NCI-H1417 treated with DMSO at 0.1 percent for 48 hours (cell line): Measurements from ENCODE around the gene ATP10A.
"Not testable (repeated sequence)": the region's sequence is repeated elsewhere in the genome, so short reads cannot be mapped to it uniquely, and the experiment has no call there.

Source experiments
- DNase-seq: peaks from one replicate; lab custom pipeline; 2025; lab: John Stamatoyannopoulos, UW

ATP10A gene

DNA sequence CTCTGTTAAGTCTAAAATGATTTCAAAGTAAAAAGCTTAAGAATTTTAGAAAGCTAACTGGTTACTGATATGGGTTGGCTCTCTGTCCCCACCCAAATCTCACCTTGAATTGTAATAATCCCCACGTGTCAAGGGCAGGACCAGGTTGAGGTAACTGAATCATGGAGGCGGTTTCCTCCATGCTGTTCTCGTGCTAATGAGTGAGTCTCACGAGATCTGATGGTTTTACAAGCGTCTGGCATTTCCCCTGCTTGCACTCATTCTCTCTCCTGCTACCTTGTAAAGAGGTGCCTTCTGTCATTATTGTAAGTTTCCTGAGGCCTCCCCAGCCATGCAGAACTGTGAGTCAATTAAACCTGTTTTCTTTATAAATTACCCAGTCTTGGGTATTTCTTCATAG is 7.1 kb downstream of the ATP10A start:
- DNase-seq = not testable (repeated sequence)

DNA sequence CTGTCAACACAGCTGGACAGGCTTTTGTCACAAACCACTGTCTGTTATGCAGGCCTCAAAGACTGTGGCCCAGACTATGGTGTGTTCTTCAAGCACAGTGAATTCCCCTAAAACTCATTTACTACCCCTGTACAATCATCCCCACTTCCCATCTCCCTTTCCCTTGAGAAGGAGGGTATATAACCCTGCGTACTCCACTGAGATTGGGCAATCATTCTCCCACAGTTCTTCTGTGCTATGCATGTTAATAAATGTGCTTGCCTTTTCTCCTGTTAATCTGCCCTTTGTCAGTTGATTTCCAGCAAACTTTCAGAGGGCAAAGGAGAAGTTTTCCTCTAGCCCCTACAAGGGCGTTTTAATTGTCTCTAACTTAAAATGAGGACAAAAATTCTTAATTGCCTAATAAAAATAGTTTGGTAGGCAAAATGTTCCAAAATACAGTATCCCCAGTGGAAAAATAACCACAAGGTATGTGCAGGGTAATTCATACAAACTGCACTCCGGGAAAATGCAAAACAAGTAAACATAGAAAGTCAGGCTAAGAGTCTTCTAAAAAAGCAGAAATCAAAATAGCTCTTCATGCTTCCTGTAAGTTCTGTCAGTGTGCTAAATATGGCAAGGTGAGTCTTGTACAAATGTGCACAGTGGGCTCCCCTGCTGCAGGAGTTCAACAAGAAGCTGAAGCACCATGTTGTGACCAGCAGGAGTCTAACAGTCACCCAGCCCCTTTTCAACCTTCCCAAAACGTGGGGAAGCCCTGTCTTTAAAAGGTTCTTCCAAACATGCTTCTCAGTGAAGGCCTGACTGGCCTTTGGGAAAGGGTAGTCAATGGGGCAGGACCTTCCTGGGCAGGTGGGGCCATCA is 10.2 kb downstream of the ATP10A start:
- no peak for DNase-seq

DNA sequence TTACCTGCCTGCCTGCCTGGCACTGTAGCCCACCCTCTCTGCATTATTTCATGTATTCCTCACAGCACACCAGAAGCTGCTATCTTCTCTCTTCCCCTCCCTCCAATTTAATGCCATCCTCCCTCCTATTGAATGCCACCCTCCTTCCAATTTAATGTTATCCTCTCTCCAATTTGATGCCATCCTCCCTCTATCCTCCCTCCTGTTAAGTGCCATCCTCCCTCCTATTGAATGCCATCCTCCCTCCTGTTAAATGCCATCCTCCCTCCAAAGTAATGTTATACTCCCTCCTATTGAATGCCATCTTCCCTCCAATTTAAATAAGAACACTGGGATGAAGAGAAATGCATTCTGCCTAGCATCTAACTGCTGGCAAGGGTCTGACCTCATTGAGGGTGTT is 11.1 kb downstream of the ATP10A start:
- DNase-seq = no peak

DNA sequence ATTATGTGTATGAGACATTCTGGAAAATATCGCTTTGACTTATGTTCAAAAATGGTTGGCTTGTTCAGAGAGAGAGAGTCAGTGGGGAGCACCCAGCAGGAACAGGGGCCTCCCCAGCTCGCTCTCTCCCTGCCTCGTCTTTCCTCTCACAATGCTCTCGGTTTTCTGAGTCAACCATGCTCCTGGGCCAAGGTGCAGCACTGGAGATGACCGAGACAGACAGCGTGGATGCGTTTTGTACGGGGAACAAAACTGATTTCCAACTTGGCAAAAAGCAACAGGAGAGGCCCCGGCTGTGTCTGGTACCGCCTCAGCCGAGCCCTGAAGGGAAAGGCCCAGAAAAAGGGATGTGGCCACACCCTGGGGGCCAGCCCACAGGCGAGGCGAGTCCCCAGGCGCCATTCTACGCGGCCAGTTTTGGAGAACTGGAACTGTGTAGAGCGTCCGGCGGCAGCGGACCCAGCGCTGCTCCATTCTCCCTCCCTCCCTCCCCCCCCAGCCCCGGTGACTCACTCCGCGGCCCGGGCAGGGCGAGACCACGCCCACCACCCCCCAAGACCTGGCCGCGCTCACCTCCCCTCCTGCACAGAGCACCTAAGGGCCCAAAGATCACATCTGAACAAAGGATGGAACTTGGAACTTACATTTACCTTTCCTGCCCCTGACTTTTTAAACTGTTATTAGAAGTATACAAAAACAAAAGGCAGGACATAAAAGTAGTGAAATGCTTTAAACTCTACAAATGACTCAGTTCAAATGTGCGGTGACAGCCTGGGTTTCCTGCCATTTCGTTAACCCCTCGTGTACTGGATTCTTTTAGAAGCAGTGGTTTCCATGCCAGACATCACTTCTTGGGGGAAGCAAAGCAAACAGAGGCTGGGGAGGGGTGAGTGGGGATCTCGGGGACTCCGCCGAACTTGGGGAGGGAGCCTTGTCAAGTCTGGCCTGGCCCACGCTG is 12.7 kb downstream of the ATP10A start:
- DNase-seq = no peak

DNA sequence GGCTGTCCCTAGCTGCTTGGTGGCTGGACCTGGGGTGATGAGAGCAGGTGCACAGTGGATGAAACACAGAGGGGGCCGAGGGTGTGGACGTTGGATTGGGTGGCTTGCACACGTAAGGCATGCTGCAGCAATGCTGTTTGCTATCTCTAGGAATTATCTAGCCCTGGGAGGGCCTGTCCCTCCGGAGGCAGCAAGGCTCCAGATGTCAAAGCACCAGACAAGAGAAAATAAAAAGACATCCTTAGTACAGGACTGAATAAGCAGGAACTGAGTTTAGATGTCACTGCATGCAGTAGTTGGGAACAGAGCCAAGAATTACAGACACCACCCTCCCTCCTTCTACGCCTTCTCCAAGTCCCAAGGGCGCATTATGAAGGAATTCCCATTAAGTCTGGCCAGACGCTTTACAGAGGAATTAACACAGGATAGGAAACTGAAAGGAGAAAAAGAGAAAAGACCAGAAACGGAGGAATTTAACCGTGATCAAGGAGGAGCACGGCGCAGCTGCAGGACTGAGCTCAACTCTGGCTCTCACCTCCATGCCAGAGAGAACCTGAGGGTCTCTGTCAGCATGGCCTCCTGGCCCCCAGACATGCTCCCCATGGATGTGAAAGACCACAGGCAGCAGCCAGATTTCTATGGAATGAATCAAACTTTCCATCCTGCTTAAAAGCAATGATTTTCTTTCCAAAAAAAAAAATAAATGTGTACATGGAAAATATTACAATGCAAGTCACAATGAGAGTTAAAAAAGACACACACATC is 13.8 kb downstream of the ATP10A start:
- no peak for DNase-seq

DNA sequence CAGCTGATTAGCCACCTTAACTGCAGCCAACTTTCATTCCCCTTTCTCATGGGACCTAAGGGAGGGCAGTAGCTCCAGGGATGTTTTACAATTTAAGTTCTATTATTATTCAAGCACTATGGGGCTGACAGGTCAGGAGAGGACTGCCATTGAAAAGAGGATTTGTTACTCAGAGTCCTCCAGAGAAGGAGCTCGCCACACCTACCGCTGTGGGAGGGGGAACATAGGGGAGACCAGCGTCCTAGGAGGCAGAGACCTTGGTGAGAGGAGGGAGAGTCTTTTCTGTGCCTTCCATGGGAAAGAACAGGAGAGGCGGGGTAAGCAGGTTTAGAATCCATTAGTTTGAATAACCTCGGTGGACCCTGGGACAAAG is 14.4 kb downstream of the ATP10A start:
- DNase-seq = no peak

DNA sequence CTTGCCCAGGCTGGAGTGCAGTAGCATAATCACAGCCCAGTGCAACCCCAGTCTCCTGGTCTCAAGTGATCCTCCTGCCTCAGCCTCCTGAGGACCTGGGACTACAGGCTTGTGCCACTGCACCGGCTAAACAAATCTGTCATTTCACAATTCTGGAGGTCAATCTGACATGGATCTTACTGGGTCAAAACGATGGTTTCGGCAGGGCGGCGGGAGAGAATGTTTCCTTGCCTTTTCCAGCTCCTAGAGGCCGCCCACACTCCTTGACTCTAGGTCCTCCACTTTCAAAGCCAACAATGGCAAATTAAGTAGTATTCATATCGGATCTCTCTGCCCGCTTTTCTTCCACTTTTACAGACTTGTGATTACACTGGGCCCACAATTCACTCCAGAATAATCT is 14.8 kb downstream of the ATP10A start:
- DNase-seq = no peak

DNA sequence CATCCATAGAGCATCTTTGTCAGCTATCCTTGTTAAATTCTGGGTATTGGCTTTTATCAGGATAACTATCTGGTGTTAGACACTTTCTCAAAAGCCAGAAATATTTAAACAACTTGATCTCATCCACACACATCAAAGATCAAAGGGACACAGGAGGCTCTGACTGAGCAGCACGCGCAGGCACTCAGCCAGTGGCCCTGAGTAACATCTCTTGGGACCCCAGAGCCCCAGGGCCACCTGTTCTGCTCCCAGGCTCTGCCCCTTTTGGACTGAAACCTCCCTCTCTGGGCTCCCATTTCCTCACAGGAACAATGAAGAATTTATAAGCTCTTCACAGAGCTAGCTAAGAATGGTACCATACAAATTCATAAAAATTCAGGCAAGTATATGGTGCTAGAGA is 16.1 kb downstream of the ATP10A start:
- no peak for DNase-seq

DNA sequence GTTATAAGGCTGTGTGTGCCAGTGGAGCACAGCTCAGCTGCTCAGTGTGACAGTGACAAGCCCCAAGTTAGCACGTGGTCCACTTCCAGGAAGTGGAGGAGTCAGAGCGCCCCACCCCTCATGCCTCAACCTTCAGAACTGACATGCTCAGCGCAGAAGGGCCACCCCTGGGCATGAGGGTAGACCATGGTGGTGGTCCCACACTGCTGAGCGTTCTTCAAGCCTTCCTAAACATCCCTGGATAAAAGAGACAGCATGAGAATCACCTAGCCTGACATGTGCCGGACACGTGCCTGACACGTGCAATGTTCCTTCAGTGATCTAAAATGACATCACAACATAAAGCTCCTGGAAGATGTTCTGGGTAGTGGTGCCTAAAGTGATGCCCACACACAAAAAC is 16.8 kb downstream of the ATP10A start:
- DNase-seq = no peak

DNA sequence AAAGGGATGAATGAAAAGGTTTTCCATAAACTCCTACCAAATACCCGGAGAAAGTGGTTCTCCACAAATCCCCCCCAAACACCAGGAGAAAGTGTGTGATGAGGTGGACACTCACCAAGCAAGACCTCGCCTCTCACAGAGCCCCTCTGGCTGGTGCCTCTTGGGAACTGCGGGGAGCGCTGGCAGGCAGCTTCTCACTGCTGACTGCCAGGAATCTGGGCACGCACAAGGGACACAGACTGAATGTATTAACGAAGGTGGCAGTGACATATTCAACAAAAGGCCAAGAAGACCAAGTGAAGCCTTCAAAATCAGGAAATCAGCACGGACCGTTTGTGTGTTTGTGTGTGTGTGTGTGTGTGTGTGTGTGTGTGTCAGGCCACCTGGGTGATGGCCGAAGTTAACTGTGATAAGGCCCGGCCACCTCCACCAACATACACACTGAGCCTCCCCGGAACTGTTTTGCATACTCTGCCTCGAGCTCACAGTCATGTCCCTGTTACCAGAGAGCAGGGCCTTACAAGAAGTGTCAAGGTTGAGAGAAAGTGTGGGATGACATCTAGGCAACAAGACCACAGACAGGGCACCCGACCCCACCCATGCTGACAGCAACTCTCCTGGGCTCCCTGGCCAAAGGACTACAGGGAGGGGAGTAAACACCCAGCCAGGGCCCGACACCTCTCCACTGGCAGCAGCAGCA is 18.0 kb downstream of the ATP10A start:
- no peak for DNase-seq

DNA sequence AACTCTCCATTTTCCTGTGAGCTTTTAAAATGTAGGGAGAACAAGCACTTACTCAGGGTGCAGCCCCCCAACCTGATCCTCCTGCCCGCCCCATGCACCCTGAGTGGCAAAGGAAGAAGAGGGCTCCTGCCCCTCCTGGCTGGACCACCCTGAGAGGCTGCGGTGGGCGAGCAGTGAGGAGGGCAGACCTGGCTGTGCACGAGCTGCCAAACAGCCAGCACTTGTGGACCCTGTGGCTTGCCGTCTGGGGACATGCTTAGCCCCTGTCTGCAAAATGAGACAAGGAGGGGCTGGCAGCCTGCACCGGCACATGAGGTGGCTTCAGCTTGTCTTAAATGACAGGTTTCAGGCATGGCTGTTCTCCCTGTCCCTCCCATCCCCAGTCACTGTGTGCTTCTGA is 18.6 kb downstream of the ATP10A start:
- no peak for DNase-seq

DNA sequence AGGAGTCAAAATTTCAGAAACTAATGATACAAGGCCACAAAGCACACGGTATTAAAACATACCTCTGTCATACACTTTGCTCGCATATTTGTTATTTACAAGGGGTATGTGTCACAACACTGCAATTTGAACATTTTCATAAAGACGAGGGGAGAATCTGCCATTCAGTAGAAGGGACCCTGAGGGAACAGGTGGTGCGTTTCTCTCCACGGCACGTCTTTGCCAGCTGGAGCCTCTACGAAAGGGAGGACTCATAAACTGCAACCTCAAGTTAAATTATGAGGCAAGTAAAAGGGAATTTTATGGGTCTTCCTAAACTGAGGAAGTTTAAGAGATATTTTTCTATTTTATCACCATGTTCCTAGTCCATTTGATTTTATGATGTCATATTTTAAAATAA is 19.1 kb downstream of the ATP10A start:
- DNase-seq = no peak

DNA sequence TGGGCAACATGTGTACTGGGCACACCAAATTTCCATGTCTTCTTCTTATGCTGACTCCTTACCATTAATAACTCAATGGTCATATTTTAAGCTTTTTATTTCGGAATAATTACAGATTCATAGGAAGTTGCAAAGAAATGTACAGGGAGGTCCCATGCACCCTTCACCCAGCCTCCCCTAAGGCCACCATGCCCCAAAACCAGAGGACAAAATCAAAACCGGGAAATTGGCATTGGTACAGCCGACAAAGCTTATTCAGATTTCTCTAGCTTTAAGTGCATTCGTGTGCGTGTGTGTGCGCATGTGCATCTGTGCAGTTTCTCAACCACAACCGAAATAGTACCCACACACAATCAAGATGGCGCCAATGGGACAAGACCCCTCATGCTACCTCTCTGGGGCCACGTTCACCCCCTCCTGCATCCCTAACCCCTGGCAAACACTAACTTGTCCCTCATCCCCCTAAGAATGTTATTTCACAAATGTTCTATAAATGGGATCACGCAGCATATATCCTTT is 23.4 kb downstream of the ATP10A start:
- no peak for DNase-seq

DNA sequence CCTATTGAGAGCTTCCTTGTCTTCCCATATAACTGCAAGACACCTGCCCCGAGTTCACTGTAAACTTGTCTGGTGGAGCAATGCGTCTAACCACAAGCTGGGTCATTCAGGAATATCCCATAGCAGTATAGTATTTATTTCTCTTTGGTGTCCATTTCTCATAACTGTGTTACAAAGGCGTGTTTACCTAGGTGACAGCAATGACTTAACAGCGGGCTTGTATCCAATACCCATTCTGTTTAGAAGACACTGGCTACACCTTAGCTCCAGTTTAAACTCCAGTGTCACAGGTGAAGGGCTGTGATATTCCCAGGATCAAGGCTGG is 24.3 kb downstream of the ATP10A start:
- DNase-seq = no peak

DNA sequence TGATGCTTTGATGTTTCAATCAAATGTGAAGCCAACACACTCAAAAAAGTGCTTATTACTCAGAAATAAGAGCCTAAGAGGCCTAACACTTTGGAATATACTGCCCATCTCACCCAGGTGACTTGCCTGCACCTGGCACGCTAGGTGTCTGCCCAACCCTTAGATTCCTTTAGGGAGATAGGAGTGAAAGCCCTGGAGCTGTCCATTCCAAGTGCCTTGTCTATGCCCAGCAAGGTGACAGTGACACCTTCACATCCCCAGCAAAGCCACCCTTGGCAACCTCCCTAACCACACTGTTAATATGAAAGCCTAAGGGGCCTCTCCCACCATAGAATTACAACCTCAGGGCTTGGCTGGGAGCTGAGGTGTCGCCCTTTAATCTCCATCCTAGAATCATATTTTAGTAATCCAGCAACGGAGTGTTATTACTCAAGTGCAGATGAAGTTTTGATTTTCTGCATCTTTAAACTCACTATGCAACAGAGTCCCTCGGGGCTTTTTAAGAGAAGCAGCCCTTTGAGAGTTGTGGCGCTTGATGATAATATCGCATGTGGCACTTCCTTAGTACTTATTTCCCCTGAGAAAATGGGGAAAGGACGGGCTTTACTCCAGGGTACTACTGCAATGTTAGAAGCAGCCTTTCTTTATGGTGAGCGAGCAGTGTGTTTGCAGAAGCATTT is 24.8 kb downstream of the ATP10A start:
- DNase-seq = no peak

DNA sequence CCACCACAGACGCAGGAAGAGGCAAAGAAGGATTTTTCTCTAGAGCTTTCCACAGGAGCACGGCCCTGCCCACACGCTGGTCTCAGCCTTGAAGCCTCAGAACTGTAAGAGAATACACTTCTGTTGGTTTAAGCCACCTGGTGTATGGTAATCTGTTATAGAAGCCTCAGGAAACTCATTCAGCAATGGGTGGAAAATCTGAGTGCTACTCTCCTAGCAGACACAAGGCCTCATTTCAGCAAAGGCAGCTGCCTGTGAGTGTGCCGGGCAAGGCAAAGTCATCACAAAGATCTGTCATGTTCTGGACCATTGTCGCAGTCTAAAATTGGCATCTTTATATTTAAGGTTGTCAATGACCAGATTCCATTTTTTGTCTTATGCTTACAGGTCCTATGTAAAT is 31.0 kb downstream of the ATP10A start:
- DNase-seq = no peak

DNA sequence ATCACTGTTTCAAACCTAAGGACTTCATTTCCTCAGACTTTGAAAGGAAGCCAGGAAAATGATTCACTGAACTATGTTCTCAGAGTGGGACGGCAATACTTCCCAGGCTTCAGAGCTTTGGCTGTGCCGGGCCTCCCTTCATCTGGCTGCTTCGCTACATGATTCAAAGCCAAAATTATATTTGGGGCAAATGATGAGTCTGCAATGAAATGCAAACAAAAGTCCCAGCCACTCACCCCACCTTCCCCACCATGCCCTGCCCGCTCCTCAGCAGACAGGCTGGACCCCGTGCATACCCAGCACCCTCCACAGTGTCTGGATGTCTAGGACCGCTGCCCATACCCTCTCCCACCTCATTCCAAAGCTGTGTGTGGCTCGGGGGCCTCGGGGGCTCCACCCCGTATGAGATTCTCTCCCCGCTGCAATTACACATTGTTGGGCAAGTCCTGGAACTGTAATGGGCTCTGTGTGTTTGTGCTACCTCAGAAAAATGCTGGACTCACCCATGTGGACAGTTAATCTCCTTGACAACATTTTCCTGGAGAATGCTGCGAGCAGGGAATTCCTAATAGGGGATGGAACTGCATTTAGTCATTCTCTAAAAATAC is 32.2 kb downstream of the ATP10A start:
- DNase-seq = no peak

DNA sequence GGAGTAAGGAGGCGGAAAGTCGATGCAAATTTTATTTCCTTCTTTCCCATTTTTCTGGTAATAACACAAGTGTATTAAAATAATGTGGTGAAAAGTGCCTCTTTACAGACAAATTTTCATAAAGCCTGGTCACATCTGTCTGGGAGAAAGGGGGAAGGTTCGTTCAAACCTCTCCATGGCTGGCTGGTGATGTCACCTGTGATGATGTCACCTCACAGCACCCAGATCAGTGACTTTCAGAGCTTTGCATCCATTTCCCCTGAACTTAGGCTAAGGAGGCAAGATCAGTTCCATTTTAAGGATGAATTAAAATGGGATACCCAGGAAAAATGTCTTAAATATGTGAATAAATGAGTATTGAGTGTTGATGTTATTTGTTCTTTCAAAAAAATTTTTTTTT is 34.1 kb downstream of the ATP10A start:
- no peak for DNase-seq

DNA sequence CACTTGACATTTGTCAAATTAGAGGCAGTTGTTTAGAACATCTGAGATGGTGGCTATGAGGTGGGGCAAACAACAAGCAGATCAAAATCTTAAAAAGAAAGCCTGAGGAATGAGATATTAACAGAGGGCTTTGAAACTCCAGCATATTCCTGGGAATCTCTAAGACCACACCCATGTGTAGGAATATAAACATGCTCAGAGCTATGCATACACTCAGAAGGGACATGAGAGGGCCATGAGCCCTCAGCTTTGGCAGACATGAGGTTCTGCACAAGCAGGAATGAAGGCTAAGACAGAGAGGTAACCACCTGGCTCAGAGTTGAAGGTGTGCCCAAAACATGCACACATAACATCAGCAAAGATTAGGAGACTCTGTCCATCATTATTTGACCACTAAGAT is 37.9 kb downstream of the ATP10A start:
- DNase-seq = no peak

DNA sequence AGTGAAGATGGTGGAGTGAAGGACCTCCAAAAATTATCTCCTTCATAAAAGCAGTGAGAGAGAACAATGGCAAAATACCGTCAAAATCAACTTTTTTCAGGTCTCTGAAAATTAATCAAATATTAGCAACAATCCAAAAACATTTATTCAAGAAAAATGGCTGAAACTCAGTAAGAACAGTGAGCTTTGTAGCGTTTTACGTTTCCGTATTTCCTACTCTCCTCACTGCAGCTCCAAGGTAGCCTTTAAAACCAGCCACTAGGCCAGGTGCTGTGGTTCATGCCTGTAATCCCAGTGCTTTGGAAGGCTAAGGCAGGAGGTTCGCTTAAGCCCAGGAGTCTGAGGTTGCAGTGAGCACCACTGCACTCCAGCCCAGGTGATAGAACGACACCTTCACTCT is 38.5 kb downstream of the ATP10A start:
- DNase-seq = no peak

DNA sequence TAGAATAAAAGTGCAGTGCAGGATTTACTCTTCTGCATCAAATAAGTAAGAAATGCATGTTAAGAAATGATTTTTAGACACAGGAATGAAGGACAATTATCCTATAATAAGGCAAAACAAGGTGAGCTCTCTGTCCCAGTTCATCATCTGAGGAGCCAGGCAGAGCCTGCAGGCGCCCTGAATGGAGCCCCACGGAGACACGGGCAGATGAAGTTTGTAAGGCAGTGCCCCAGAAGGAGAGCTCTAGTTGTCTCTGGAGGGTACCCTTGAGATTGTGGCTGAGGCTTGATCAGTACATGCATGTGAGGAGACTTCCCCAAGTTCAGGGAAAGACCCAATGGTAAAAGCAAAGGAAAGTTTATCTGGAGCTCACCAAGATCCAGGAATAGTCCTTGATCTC is 50.3 kb downstream of the ATP10A start:
- DNase-seq = no peak
